ENCODE data around the gene TRUB1.
"Not testable (repeated sequence)": the region's sequence is repeated elsewhere in the genome, so short reads cannot be mapped to it uniquely, and the experiment has no call there.

TRUB1 gene

DNA sequence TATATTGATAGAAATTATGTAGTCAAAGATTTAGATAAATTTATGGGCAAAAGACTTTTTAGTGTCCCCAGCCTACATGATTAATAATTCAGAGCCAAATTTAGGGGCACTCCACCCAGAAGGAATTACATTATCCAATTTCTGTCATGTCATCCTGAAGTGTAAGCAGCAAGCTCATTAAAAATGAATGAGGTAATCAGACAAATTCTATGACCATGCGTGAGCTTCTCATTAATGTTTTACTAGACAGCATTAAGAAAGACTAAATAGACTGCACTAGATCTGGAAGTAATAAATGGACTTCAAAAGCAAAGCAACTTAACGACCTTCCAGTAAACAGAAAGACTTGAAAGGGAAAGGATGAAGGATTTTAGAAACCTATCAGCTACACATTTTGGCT lies 22.7 kb upstream of the TRUB1 start:
- ATAC-seq = no peak
- Mint-ChIP-seq H3K36me3 (no peaks in the 10 kb centered on the region), H3K27me3 (no peaks in the 10 kb centered on the region), H3K27ac (no peak overlapping the region), H3K4me1 (no peaks in the 10 kb centered on the region), H3K9me3 (no peaks in the 10 kb centered on the region), H3K4me3 (no peak overlapping the region)

DNA sequence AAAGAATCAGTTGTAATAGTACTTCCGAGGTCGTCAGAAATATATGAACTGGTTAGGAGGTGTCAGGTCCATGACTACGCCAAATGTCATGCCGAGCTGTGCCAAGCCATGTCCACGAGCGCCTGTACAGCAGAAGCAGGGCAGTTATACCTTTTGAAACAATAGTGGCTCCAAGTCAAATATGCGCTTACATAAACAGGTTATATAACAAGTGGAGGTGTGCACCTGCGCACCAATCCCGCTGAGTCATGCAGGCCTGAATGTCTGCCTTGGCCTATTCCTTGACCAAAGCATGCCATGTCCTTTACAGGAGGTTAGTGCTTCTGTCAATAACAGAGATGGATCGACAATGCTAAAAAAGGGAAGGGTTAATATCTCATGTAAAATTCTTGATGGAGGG lies 21.3 kb upstream of the TRUB1 start:
- Mint-ChIP-seq H3K4me1 (no peaks in the 10 kb centered on the region), H3K27me3 (no peaks in the 10 kb centered on the region), H3K9me3 (no peaks in the 10 kb centered on the region), H3K4me3 (no peak overlapping the region), H3K36me3 (no peaks in the 10 kb centered on the region), H3K27ac (no peak overlapping the region)
- no peak for ATAC-seq

DNA sequence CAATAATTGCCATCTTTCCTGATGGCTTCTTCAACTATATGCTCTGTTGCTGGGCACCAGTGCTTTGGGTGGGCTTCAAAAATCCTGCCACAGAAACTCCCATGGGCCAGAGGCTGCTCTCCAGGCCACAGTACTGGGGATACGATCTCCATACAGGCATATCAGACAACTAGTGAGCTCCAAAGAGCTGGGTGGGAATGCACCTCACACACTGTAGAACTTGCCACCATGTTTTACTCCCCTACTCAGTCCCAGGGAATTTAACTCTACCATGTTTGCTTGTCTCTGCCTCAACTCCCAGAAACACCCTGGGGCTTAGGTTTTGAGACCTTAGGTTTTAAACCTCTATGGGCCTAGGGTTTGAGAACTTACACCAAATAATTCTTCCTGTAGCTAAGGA lies 20.5 kb upstream of the TRUB1 start:
- Mint-ChIP-seq H3K36me3 (no peaks in the 10 kb centered on the region), H3K4me3 (no peak overlapping the region), H3K27me3 (no peaks in the 10 kb centered on the region), H3K27ac (no peak overlapping the region), H3K9me3 (no peaks in the 10 kb centered on the region), H3K4me1 (no peaks in the 10 kb centered on the region)
- ATAC-seq = no peak

DNA sequence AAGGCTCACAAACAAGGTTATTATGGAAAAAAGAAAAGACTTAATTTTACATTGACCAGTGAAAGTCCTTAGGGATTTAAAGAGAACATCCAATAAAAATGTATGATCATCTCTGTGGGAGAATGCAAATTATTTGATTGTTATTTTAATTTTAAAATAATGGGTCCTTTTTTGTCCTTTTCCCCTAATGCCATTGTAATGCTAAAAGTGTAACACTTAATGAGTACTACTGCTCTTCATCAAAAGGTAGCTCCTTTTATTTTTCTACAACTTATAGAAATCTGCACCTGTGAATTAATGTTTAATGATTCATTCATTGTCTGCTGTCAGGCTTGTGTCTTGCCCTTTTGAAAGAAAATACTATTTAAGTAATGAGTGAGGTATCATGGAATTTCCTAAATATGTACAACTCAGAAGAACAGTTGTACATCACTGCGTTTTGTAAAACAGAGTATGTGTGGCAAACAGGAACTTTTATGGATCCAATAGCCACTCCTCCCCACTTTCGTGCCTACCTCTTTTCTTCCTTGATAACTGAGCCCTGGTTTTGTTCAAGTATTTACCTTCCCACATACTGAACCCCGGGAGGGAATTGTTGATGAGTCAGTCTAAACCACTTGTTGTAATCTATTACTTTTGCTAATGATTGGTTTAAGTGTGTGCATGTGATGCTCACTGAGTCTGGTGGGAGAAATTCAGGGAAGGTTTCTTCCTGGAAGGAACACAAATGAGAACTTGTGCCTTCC lies 19.9 kb upstream of the TRUB1 start:
- Mint-ChIP-seq H3K9me3 (no peaks in the 10 kb centered on the region), H3K27ac (no peak overlapping the region), H3K27me3 (no peaks in the 10 kb centered on the region), H3K4me3 (no peak overlapping the region), H3K36me3 (no peaks in the 10 kb centered on the region), H3K4me1 (no peaks in the 10 kb centered on the region)
- ATAC-seq = no peak

DNA sequence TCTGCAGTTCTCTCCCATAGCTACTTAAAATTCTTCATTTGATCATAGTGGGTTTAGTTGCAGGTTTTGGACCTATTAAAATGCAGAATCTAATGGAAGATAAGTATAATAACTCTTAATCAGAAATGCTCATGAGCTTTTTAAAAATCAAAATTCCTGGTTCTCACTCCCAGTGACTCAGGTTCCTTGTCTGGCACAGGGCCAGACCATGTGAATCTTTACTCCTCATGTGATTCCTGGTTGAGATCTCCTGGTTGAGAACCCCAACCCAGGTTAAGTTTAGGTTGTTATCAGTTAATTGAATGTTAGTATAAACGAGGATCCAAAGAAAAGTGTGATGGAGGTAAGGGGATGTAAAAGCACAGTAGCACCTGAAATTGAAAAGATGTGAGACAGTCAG lies 17.5 kb upstream of the TRUB1 start:
- Mint-ChIP-seq H3K36me3 (no peaks in the 10 kb centered on the region), H3K27me3 (peaks cover 4% of the 10 kb centered on the region), H3K27ac (no peak overlapping the region), H3K4me3 (no peak overlapping the region), H3K4me1 (peaks cover 4% of the 10 kb centered on the region), H3K9me3 (no peaks in the 10 kb centered on the region)
- no peak for ATAC-seq

DNA sequence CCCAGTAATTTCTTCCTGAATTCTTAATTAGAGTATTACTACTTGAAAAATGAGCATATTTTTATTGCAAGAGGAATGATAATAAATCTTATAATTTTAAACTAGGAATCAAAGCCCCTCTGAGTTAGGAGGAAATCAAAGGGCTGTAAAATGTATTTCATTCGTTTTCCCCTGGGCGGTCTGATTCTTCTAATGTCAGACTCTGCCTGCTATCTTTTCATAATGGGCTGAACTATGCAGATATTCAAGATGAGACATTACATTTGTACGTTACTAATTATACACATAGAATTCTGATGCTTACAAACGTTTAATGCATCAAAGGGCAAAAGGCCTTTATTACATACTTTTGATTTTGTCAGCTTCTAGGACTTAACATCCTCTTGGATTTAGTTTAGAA lies 16.0 kb upstream of the TRUB1 start:
- Mint-ChIP-seq H3K9me3 (no peaks in the 10 kb centered on the region), H3K27me3 (peaks cover 12% of the 10 kb centered on the region), H3K36me3 (no peaks in the 10 kb centered on the region), H3K27ac (no peak overlapping the region), H3K4me1 (peaks cover 12% of the 10 kb centered on the region), H3K4me3 (no peak overlapping the region)
- no peak for ATAC-seq

DNA sequence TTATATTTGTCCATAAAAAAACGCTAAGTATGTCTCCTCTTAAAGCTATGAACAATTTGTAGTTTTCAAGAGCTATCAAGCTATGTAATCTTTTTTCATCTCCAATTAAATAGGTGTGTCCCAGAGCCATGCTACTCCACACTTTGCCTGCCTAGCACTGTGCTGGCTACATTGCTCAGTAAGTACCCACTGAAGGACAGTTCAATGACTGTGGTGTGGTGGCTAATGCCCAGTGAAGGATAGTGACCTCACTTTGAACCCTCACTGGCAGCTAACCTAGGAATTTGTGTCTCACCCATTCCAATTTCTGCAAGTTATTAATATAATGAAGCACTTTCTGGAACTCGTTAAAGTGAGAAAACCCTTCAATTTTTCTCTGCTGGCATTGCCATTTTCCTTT lies 14.4 kb upstream of the TRUB1 start:
- Mint-ChIP-seq H3K36me3 (no peaks in the 10 kb centered on the region), H3K4me1 (peaks cover 12% of the 10 kb centered on the region), H3K27ac (no peak overlapping the region), H3K27me3 (peaks cover 20% of the 10 kb centered on the region), H3K9me3 (no peaks in the 10 kb centered on the region), H3K4me3 (no peak overlapping the region)
- no peak for ATAC-seq

DNA sequence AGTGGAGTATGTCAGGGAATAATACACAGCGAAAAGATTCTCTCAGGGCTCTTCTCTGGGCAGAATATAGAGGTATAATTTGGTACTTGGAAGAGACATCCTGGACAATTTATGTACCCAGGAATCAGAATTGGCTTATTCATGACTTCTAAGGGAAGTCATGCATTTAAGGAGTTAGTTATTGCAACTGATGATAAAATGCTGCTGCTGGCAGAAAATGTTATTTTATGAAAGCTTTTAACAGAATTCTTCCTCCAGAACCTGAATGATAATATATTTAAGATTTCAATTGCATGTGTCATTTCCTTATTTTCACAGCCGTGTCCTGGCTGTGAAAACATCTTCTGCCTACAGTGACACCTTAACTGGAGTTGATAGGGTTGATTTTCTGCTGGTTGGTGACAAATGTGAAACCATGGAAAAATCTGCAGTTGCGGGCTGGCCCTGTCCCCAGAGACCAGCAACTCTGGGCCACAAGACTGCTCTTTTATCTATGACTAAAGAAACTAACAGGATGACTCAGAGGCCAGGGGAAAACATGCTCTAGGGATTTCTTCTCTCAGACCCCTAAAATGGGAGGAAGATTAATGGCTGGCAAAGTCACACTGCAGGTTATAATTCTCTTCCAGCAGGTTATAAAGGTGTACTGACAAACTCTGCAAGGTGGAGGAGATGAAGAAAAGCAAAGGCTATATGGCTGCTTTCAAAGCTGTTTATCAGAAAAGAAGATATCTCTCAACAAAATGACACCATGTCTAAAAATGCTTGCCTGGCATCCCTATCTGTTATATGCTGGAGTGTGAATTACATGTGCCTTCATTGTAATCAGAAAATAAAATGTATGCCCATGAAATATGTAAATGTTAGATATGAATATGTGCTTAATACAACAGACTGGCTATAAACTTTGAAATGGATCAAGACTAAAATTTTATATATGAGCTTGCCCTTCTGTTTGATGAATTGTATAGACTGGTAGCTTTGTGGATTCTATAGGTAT lies 12.1 kb upstream of the TRUB1 start:
- ATAC-seq = peak; percentile 91
- Mint-ChIP-seq H3K4me3 (no peak overlapping the region), H3K27ac (no peak overlapping the region), H3K4me1 (peaks cover 12% of the 10 kb centered on the region), H3K36me3 (no peaks in the 10 kb centered on the region), H3K9me3 (no peaks in the 10 kb centered on the region), H3K27me3 (peaks cover 29% of the 10 kb centered on the region)

DNA sequence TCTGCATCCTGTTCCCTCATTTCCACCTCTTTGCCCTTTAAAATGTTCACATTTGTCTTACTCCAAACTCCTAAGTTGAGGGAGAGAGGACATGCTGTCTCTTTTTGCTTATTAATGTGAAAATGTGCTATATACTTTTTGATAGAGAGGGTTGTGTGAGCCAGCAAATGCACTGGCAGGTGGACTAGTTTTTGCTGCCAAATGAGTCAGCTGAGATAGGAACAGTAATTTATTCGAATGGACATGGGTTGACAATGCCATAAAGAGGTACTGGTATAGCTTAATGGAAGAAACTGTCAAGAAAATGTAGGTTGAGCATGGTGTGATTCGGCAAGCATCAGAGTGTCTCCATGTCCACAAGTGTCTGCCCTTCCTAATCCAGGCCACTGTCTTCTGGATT lies 9.2 kb upstream of the TRUB1 start:
- no peak overlapping the region for H3K4me3 Mint-ChIP-seq
- no peak overlapping the region for H3K27ac Mint-ChIP-seq
- no peak for ATAC-seq
- peaks cover 5% of the 10 kb centered on the region for H3K36me3 Mint-ChIP-seq
- peaks cover 34% of the 10 kb centered on the region for H3K27me3 Mint-ChIP-seq
- peaks cover 12% of the 10 kb centered on the region for H3K4me1 Mint-ChIP-seq
- no peaks in the 10 kb centered on the region for H3K9me3 Mint-ChIP-seq

DNA sequence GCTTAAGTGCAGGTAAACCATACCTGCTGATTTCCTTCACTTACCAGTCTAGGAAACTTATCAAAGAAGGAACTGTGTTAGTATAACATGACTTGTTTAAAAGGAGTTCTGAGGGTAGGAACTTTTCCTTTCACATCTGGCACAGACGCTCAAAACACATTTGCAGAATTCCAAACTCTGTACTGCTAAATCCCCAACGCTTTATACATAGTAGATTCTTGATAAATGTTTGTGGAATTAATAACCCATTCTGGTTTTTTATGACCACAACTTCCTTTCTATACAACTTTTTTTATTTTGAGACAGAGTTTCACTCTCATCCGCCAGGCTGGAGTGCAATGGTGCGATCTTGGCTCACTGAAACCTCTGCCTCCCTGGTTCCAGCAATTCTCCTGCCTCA lies 7.7 kb upstream of the TRUB1 start:
- no peak for ATAC-seq
- Mint-ChIP-seq H3K36me3 (peaks cover 5% of the 10 kb centered on the region), H3K4me1 (peaks cover 9% of the 10 kb centered on the region), H3K27ac (no peak overlapping the region), H3K27me3 (peaks cover 32% of the 10 kb centered on the region), H3K9me3 (no peaks in the 10 kb centered on the region), H3K4me3 (no peak overlapping the region)

DNA sequence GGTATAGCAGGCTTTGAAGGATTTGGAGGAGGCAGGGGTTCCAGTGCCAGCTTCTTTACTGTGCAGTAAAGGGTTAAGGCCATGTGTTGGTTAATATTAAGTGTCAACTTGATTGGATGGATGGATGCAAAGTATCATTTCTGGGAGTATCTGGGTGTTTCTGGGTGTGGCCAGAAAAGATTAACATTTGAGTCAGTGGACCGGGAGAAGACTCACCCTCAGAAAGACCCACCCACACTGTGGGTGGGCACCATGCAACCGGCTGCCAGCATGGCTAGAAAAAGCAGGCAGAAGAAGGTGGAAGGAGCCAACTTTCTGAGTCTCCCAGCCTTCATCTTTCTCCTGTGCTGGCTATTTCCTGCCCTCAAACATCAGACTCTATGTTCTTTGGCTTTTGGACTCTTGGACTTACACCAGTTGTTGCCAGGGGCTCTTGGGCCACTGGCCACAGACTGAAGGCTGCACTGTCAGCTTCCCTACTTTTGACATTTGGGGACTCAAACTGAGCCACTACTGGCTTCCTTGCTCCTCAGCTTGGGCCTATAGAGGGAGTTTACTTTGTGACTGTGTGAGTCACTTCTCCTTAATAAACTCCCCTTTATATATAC lies 6.8 kb upstream of the TRUB1 start:
- H3K4me3 Mint-ChIP-seq = no peak overlapping the region
- H3K4me1 Mint-ChIP-seq = peaks cover under 1% of the 10 kb centered on the region
- no peaks in the 10 kb centered on the region for H3K9me3 Mint-ChIP-seq

DNA sequence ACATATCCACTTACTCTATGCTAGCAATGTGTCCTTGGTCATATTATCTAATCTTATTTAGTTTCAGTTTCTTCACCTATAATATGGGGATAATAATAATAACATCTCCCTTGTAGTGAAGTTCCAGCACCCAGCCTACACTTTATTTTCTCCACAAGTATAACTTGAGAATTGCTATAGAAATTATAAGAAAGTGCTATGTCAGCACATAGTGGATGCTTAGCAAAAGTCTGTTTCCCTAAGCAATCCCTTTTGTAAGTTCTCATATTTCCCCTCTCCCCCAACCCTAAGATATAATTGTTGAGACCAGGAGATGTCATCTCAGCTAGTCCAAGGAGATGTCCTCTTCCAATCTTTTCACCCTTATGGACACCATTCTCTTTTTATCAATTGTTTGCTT lies 5.8 kb upstream of the TRUB1 start:
- Mint-ChIP-seq H3K9me3 (no peaks in the 10 kb centered on the region), H3K27ac (no peak overlapping the region), H3K36me3 (peaks cover 5% of the 10 kb centered on the region), H3K4me1 (no peaks in the 10 kb centered on the region), H3K4me3 (no peak overlapping the region), H3K27me3 (peaks cover 20% of the 10 kb centered on the region)
- ATAC-seq = no peak

More for the DNA sequence above, 6.8 kb upstream of the TRUB1 start:
- Mint-ChIP-seq H3K27me3 (peaks cover 23% of the 10 kb centered on the region), H3K27ac (no peak overlapping the region), H3K36me3 (peaks cover 5% of the 10 kb centered on the region)
- no peak for ATAC-seq

DNA sequence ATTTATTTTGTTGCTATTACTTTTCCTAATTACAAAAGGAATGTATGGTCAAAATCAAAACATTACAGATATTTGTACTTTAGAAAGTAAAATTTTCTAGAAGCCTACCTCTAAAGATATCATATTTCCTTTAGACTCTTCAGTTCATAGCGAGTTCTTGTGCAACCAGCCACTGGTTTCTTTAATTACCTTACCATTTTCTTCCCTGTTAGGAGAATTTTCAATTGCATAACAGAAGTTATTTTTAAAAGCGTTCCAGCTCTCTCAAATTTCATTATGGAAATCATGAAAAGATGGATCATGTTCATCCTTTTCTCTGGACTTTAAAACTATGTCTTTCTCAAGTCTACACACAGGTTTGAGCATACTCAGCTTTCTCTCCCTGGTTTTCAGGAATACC lies 5.0 kb upstream of the TRUB1 start:
- H3K27me3 Mint-ChIP-seq = peaks cover 14% of the 10 kb centered on the region
- ATAC-seq = no peak
- H3K9me3 Mint-ChIP-seq = no peaks in the 10 kb centered on the region
- H3K4me1 Mint-ChIP-seq = no peaks in the 10 kb centered on the region
- peaks cover 5% of the 10 kb centered on the region for H3K36me3 Mint-ChIP-seq
- H3K4me3 Mint-ChIP-seq = no peak overlapping the region
- no peak overlapping the region for H3K27ac Mint-ChIP-seq

DNA sequence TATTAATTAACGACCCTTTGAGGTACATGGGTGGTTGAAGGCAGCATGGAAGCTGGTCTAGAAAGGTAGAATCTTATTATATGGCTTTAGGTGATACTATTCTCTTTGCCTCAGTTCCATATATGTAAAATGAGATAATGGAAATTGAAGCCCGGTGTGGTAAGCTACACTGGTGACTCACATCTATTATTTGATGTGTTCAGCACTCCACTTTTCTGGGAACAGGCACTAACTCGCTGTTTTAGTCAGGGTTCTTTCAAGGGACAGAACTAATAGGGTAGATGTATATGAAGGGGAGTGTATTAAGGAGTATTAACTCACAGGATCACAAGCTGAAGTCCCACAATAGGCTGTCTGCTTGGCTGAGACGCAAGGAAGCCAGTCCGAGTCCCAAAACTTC lies 4.4 kb upstream of the TRUB1 start:
- peaks cover 5% of the 10 kb centered on the region for H3K36me3 Mint-ChIP-seq
- H3K27ac Mint-ChIP-seq = no peak overlapping the region
- peaks cover 14% of the 10 kb centered on the region for H3K27me3 Mint-ChIP-seq
- no peak overlapping the region for H3K4me3 Mint-ChIP-seq
- no peaks in the 10 kb centered on the region for H3K9me3 Mint-ChIP-seq
- no peak for ATAC-seq
- H3K4me1 Mint-ChIP-seq = no peaks in the 10 kb centered on the region

DNA sequence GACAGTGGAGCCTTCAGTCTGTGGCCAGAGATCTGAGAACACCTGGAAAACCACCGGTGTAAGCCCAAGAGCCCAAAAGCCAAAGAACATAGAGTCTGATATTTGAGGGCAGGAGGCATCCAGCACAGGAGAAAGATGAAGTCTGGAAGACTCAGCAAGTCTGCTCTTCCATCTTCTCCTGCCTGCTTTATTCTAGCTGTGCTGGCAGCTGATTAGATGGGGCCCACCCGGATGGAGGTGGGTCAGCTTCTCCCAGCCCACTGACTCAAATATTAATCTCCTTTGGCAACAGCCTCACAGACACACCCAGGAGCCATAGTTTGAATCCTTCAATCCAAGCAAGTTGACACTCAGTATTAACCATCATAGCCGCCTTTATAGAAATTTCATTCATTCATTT lies 4.0 kb upstream of the TRUB1 start:
- H3K36me3 Mint-ChIP-seq, H3K4me1 Mint-ChIP-seq, ATAC-seq, H3K4me3 Mint-ChIP-seq, H3K27ac Mint-ChIP-seq, H3K9me3 Mint-ChIP-seq: not testable (repeated sequence)
- peaks cover 14% of the 10 kb centered on the region for H3K27me3 Mint-ChIP-seq

All from stimulated activated memory B cell treated with anti-CD40 and anti-IgM and Interleukin-4, amounts not matched to agents 10 μg/mL and 1 μg/mL and 100 μg/mL, for 72 hours (primary cell).